KMS-11 (cell line): ENCODE results near the gene TNRC6B.
"Not testable (repeated sequence)": the region's sequence is repeated elsewhere in the genome, so short reads cannot be mapped to it uniquely, and the experiment has no call there.

Experiments
- H2AFZ ChIP-seq: fragments of 200-600 bp; sonication (generic); 2 replicates; pipeline ENCODE4 v1.6.1; 2016; ENCODE audit warnings: antibody characterized with exemption, mixed run types, low read depth
- H3K27ac ChIP-seq: fragments of 200-600 bp; sonication (generic); 2 replicates; pipeline ENCODE4 v1.6.1; 2016; ENCODE audit warnings: mild to moderate bottlenecking, mixed run types
- H3K27me3 ChIP-seq: fragments of 200-600 bp; sonication (generic); 2 replicates; pipeline ENCODE4 v1.6.1; 2017; ENCODE audit warnings: mild to moderate bottlenecking, low read depth, mixed run types, moderate library complexity; ENCODE audit not compliant: insufficient read depth
- H3K36me3 ChIP-seq: fragments of 200-600 bp; sonication (generic); 2 replicates; pipeline ENCODE4 v1.6.1; 2017; ENCODE audit warnings: mild to moderate bottlenecking, mixed run types; ENCODE audit not compliant: insufficient read depth
- H3K4me1 ChIP-seq: fragments of 200-600 bp; sonication (generic); 2 replicates; pipeline ENCODE4 v1.6.1; 2016; ENCODE audit warnings: mild to moderate bottlenecking, low read depth, mixed run types; ENCODE audit not compliant: poor library complexity, severe bottlenecking
- H3K4me2 ChIP-seq: fragments of 200-600 bp; sonication (generic); 2 replicates; pipeline ENCODE4 v1.7.0; 2016; ENCODE audit warnings: mild to moderate bottlenecking, mixed run types
- H3K4me3 ChIP-seq: fragments of 200-600 bp; sonication (generic); IDR thresholded peaks from 2 replicates; pipeline ENCODE4 v1.6.1; 2017; ENCODE audit warnings: low read depth, low read length, mixed read lengths; ENCODE audit not compliant: insufficient read depth
- H3K79me2 ChIP-seq: fragments of 200-600 bp; sonication (generic); 2 replicates; pipeline ENCODE4 v1.6.1; 2016; ENCODE audit warnings: low read depth, mixed run types; ENCODE audit not compliant: insufficient read depth
- H3K9ac ChIP-seq: fragments of 200-600 bp; sonication (generic); 2 replicates; pipeline ENCODE4 v1.6.1; 2016; ENCODE audit warnings: mild to moderate bottlenecking, mixed run types
- H4K20me1 ChIP-seq: fragments of 200-600 bp; sonication (generic); 2 replicates; pipeline ENCODE4 v1.6.1; 2016; ENCODE audit warnings: mild to moderate bottlenecking, mixed run types; ENCODE audit not compliant: insufficient read depth
- CTCF ChIP-seq: fragments of 200-600 bp; sonication (generic); conservative IDR thresholded peaks from 2 replicates; pipeline ENCODE4 v1.6.1; 2017; ENCODE audit warnings: low read depth, mild to moderate bottlenecking, antibody characterized with exemption, low read length, moderate library complexity, mixed read lengths

TNRC6B gene

GRCh38 chr22:40196628-40197360 lies 19.1 kb downstream of the TNRC6B start:
- Histone ChIP-seq H3K4me2 (no peak overlapping the region; the same call in 1 of the 2 replicates), H3K4me3 (no peak overlapping the region), H3K27ac (0 out of 2 replicates have a peak overlapping the region, but pooled peaks have one; percentile 4)

GRCh38 chr22:40197421-40197820 lies 19.7 kb downstream of the TNRC6B start:
- not testable (repeated sequence) for H4K20me1 ChIP-seq, H3K4me2 ChIP-seq, H3K27ac ChIP-seq, H3K4me3 ChIP-seq, H3K9ac ChIP-seq, H3K27me3 ChIP-seq, H2AFZ ChIP-seq, H3K36me3 ChIP-seq
- Histone ChIP-seq H3K79me2 (peaks cover 71% of the 10 kb centered on the region), H3K4me1 (peaks cover 32% of the 10 kb centered on the region)

More at GRCh38 chr22:40196628-40197360, 19.1 kb downstream of the TNRC6B start:
- H3K9ac ChIP-seq = no peak overlapping the region
- TF ChIP-seq CTCF = no peak
- peaks cover 26% of the 10 kb centered on the region for H3K4me1 ChIP-seq
- H3K36me3 ChIP-seq = no peaks in the 10 kb centered on the region
- peaks cover 65% of the 10 kb centered on the region for H3K79me2 ChIP-seq
- H2AFZ ChIP-seq = no peak overlapping the region
- 0 out of 2 replicates have a peak, but pooled peaks cover 8% of the 10 kb centered on the region for H4K20me1 ChIP-seq
- no peaks in the 10 kb centered on the region for H3K27me3 ChIP-seq

GRCh38 chr22:40198733-40199132 lies 21.0 kb downstream of the TNRC6B start:
- no peak overlapping the region for H3K4me2 ChIP-seq
- peaks cover 14% of the 10 kb centered on the region for H4K20me1 ChIP-seq
- no peaks in the 10 kb centered on the region for H3K36me3 ChIP-seq
- no peak overlapping the region for H3K9ac ChIP-seq
- peaks cover 45% of the 10 kb centered on the region for H3K4me1 ChIP-seq
- peaks cover 73% of the 10 kb centered on the region for H3K79me2 ChIP-seq
- no peak overlapping the region for H3K27ac ChIP-seq
- no peak overlapping the region for H2AFZ ChIP-seq
- H3K27me3 ChIP-seq = no peaks in the 10 kb centered on the region
- H3K4me3 ChIP-seq = no peak overlapping the region
- TF ChIP-seq CTCF = no peak

- Histone ChIP-seq H3K9ac (no peak overlapping the region), H3K27me3 (no peaks in the 10 kb centered on the region), H4K20me1 (peaks cover 14% of the 10 kb centered on the region), H3K36me3 (no peaks in the 10 kb centered on the region), H3K4me3 (no peak overlapping the region), H3K79me2 (peaks cover 74% of the 10 kb centered on the region), H2AFZ (no peak overlapping the region), H3K4me1 (peaks cover 50% of the 10 kb centered on the region), H3K27ac (no peak overlapping the region), H3K4me2 (no peak overlapping the region)
- TF ChIP-seq CTCF = no peak
These were observed 21.5 kb downstream of the TNRC6B start for GRCh38 chr22:40199223-40199622.

GRCh38 chr22:40199852-40200251 lies 22.1 kb downstream of the TNRC6B start:
- Histone ChIP-seq H3K4me3 (no peak overlapping the region), H3K4me2 (no peak overlapping the region), H4K20me1 (peaks cover 14% of the 10 kb centered on the region), H3K9ac (no peak overlapping the region), H3K79me2 (peaks cover 80% of the 10 kb centered on the region), H3K36me3 (no peaks in the 10 kb centered on the region), H3K27ac (no peak overlapping the region), H3K27me3 (no peaks in the 10 kb centered on the region), H3K4me1 (peaks cover 54% of the 10 kb centered on the region), H2AFZ (no peak overlapping the region)
- TF ChIP-seq CTCF = no peak
